GM10248 (cell line): ENCODE data around the gene SUB1.

Experiments used
- CTCF ChIA-PET: fragments of 300-600 bp; sonication (Branson Sonifier 250); formaldehyde crosslinking; extraction: SDS; loops from one replicate; lab custom pipeline; 2021; ENCODE audit warnings: antibody characterized with exemption; lab: Yijun Ruan, JAX
- POLR2A ChIA-PET: fragments of 350-650 bp; sonication (Branson Sonifier 250); formaldehyde crosslinking; extraction: SDS; loops from one replicate; lab custom pipeline; 2020; ENCODE audit warnings: antibody characterized with exemption; lab: Yijun Ruan, JAX
- DNase-seq: peaks from one replicate; pipeline ENCODE4 v3.0.0; 2012; ENCODE audit errors: extremely low spot score
- CTCF ChIP-seq: IDR thresholded peaks from 2 replicates; pipeline ENCODE4 v1.5.1; 2012; ENCODE audit warnings: mild to moderate bottlenecking, low read depth; ENCODE audit errors: extremely low read depth, missing control alignments, control extremely low read depth

Gene SUB1

GRCh38 chr5:32578363-32578762, 7.0 kb upstream of the SUB1 start:
- CTCF ChIA-PET = interaction anchor here (1.4 to 1.9 kb wide), 3 partner anchors 56 to 89 kb away, joined by 4 to 6 read pairs (median 5); no protein-coding TSS in a partner anchor
- no peak for TF ChIP-seq CTCF
- DNase-seq = no peak
- POLR2A ChIA-PET = no interaction called here

GRCh38 chr5:32578764-32579163, 6.6 kb upstream of the SUB1 start:
- DNase-seq = no peak
- ChIA-PET POLR2A (no interaction called here), CTCF (interaction anchor here (1.4 to 1.9 kb wide), 3 partner anchors 56 to 89 kb away, joined by 4 to 6 read pairs (median 5); no protein-coding TSS in a partner anchor)
- no peak for TF ChIP-seq CTCF

GRCh38 chr5:32581010-32581785, 4.2 kb upstream of the SUB1 start:
- POLR2A ChIA-PET = no interaction called here
- CTCF ChIA-PET = interaction anchor here (1.4 kb wide), 2 partner anchors 8 to 9 kb away, joined by 3 to 5 read pairs; no protein-coding TSS in a partner anchor
- no peak for DNase-seq
- no peak for TF ChIP-seq CTCF

- no peak for TF ChIP-seq CTCF
- CTCF ChIA-PET = interaction anchor here (1.0 to 3.4 kb wide), 8 partner anchors 9 to 351 kb away, joined by 3 to 34 read pairs (median 4); no protein-coding TSS in a partner anchor
- POLR2A ChIA-PET = interaction anchor here (0.6 kb wide), 1 partner anchor 10 kb away, joined by 7 read pairs; no protein-coding TSS in a partner anchor
- peak; percentile 66 for DNase-seq
These were observed 1.6 kb upstream of the SUB1 start for GRCh38 chr5:32583582-32584232.

GRCh38 chr5:32584646-32585045, 711 bp upstream of the SUB1 start:
- no peak for TF ChIP-seq CTCF
- no peak for DNase-seq
- ChIA-PET POLR2A (no interaction called here), CTCF (interaction anchor here (1.0 to 3.4 kb wide), 4 partner anchors 11 to 99 kb away, joined by 3 to 34 read pairs (median 6); no protein-coding TSS in a partner anchor)

- POLR2A ChIA-PET = no interaction called here
- no peak for TF ChIP-seq CTCF
- CTCF ChIA-PET = interaction anchor here (1.0 to 3.4 kb wide), 4 partner anchors 12 to 100 kb away, joined by 3 to 34 read pairs (median 6); no protein-coding TSS in a partner anchor
- DNase-seq = no peak
These were observed 273 bp upstream of the SUB1 start for GRCh38 chr5:32585122-32585445.
